GM12878 (cell line): ENCODE results near the gene ZNF41. TPM values are rescaled to one million over a fixed set of nuclear protein-coding genes. Genes with fewer than 3 reads are reported as not detected.
A peak's percentile ranks its signal among the peaks of the same experiment; 100 is the strongest.

ENCODE experiments used
- ATAC-seq: fragments of 200-7000 bp; cut with Tn5 transposase; 3 replicates; pipeline ENCODE4 v1.9.1; 2020; ENCODE audit warnings: mild to moderate bottlenecking, moderate library complexity
- BruUV-seq: library from RNA; stranded (reverse); fragments of 400-500 nt; replicated peaks from 2 replicates; lab custom pipeline; 2021; lab: Mats Ljungman, UMichigan
- CTCF ChIA-PET: fragments of 300-600 bp; sonication (Branson Sonifier 250); formaldehyde crosslinking; extraction: SDS; loops from one replicate; lab custom pipeline; 2021; ENCODE audit warnings: inconsistent platforms; lab: Yijun Ruan, JAX
- POLR2A ChIA-PET: fragments of 350-600 bp; formaldehyde crosslinking; extraction: SDS; loops from one replicate; lab custom pipeline; 2021; ENCODE audit warnings: inconsistent platforms; lab: Charles Lee
- RAD21 ChIA-PET: fragments of 300-600 bp; sonication (Branson Sonifier 250); formaldehyde crosslinking; loops from one replicate; lab custom pipeline; 2023; ENCODE audit warnings: antibody characterized with exemption; ENCODE audit not compliant: unreplicated experiment; lab: Charles Lee
- SMC1A ChIA-PET: fragments of 300-600 bp; sonication (Branson Sonifier 250); formaldehyde crosslinking; loops from one replicate; lab custom pipeline; 2023; ENCODE audit not compliant: unreplicated experiment, uncharacterized antibody; lab: Charles Lee
- DNase-seq: peaks from one replicate; pipeline ENCODE4 v3.0.0-alpha.2; 2011; ENCODE audit warnings: low read depth, low spot score
- FAIRE-seq: peaks from 3 replicates; lab custom pipeline; 2011; peaks lifted over from hg19 to GRCh38; lab: Jason Lieb, UNC
- H2AFZ ChIP-seq: 2 replicates; pipeline ENCODE4 v1.6.0; 2011; ENCODE audit warnings: low read depth, low read length, control low read depth; ENCODE audit not compliant: control insufficient read depth
- H3K27ac ChIP-seq: 2 replicates; pipeline ENCODE4 v1.5.1; 2011; ENCODE audit warnings: control low read depth; ENCODE audit not compliant: control insufficient read depth, insufficient read depth
- H3K27me3 ChIP-seq, 2 experiments: replicated peaks in 1 of 2; 2 replicates each; pipeline versions ENCODE4 v1.6.0 to v1.6.1; 2011; ENCODE audit warnings: low read length in 1 of 2; ENCODE audit not compliant: control insufficient read depth in 2 of 2, insufficient read depth in 2 of 2
- H3K36me3 ChIP-seq, 2 experiments: 2 replicates each; pipeline ENCODE4 v1.5.1; 2011; ENCODE audit warnings: low read length in 1 of 2; ENCODE audit not compliant: control insufficient read depth in 2 of 2, insufficient read depth in 2 of 2
- H3K4me1 ChIP-seq: 2 replicates; pipeline ENCODE4 v1.6.1; 2011; ENCODE audit warnings: mild to moderate bottlenecking, low read length, moderate library complexity, mixed read lengths; ENCODE audit not compliant: control insufficient read depth, insufficient read depth
- H3K4me2 ChIP-seq: 2 replicates; pipeline ENCODE4 v1.6.0; 2011; ENCODE audit warnings: control low read depth; ENCODE audit not compliant: control insufficient read depth, insufficient read depth
- H3K4me3 ChIP-seq: fragments of 200-600 bp; sonication (generic); 2 replicates; pipeline ENCODE4 v1.5.1; 2016
- H3K79me2 ChIP-seq: 2 replicates; pipeline ENCODE4 v1.6.0; 2011; ENCODE audit warnings: low read length; ENCODE audit not compliant: control insufficient read depth, insufficient read depth
- H3K9ac ChIP-seq: 2 replicates; pipeline ENCODE4 v1.8.0; 2011; ENCODE audit warnings: low read length, control low read depth, mixed read lengths; ENCODE audit not compliant: control insufficient read depth, insufficient read depth
- H3K9me3 ChIP-seq: replicated peaks from 3 replicates; pipeline ENCODE4 v1.5.1; 2011; ENCODE audit warnings: mild to moderate bottlenecking, low read length; ENCODE audit not compliant: control insufficient read depth, insufficient read depth
- H4K20me1 ChIP-seq: 2 replicates; pipeline ENCODE4 v1.6.0; 2011; ENCODE audit not compliant: control insufficient read depth, insufficient read depth
- CREB1 ChIP-seq: IDR thresholded peaks from 2 replicates; pipeline ENCODE4 v1.6.1; 2012; ENCODE audit warnings: low read depth, mild to moderate bottlenecking, inconsistent platforms
- E2F4 ChIP-seq: IDR thresholded peaks from 2 replicates; pipeline ENCODE4 v1.6.1; 2012; ENCODE audit warnings: low read depth, low read length, improper control_type of control experiment
- E4F1 ChIP-seq: fragments of 450-650 bp; IDR thresholded peaks from 2 replicates; pipeline ENCODE4 v1.6.1; 2018; ENCODE audit warnings: borderline replicate concordance, mild to moderate bottlenecking; ENCODE audit not compliant: partially characterized antibody
- GATAD2B ChIP-seq: fragments of 450-650 bp; conservative IDR thresholded peaks from 2 replicates; pipeline ENCODE4 v1.6.1; 2017; ENCODE audit warnings: low read depth, mild to moderate bottlenecking, moderate library complexity
- MYC ChIP-seq: IDR thresholded peaks from 2 replicates; pipeline ENCODE4 v1.6.1; 2011; ENCODE audit warnings: mild to moderate bottlenecking, low read length, moderate library complexity, inconsistent platforms; ENCODE audit not compliant: insufficient read depth, insufficient replicate concordance, insufficient read length, severe bottlenecking
- PAX5 ChIP-seq: IDR thresholded peaks from 2 replicates; pipeline ENCODE4 v1.6.1; 2011; ENCODE audit warnings: low read depth, low read length, borderline replicate concordance
- PKNOX1 ChIP-seq: fragments of 450-650 bp; IDR thresholded peaks from 2 replicates; pipeline ENCODE4 v1.6.1; 2016; ENCODE audit warnings: mild to moderate bottlenecking
- POLR2AphosphoS5 ChIP-seq: IDR thresholded peaks from 2 replicates; pipeline ENCODE4 v1.6.1; 2011; ENCODE audit warnings: mild to moderate bottlenecking, low read length, inconsistent platforms
- YBX1 ChIP-seq: fragments of 450-650 bp; IDR thresholded peaks from 2 replicates; pipeline ENCODE4 v1.6.1; 2016; ENCODE audit warnings: antibody characterized with exemption
- ZBTB33 ChIP-seq: fragments of 450-650 bp; IDR thresholded peaks from 2 replicates; pipeline ENCODE4 v1.6.1; 2017; ENCODE audit warnings: mild to moderate bottlenecking
- ZSCAN29 ChIP-seq: fragments of 450-650 bp; IDR thresholded peaks from 2 replicates; pipeline ENCODE4 v1.6.1; 2017; ENCODE audit warnings: mild to moderate bottlenecking, moderate library complexity
- WGBS: methylation state at CpG from one replicate; pipeline ENCODE4 v1.1.6; 2016; ENCODE audit warnings: low lambda C conversion rate; ENCODE audit not compliant: insufficient replicate concordance, insufficient coverage; ENCODE audit errors: missing lambda C conversion rate; 5-methylcytosine and 5-hydroxymethylcytosine counted together
- in situ Hi-C: fragments of 300-500 bp; cut with MboI; formaldehyde crosslinking; loops from 9 replicates; pipeline ENCODE4 v1.14.3; 2018; ENCODE audit warnings: mixed read lengths
- intact Hi-C: fragments of 100-400 bp; cut with micrococcal nuclease; formaldehyde crosslinking; loops from one replicate; pipeline ENCODE4 v1.14.2; 2022; ENCODE audit not compliant: unreplicated experiment
- polyA plus RNA-seq, 11 experiments: library from polyadenylated mRNA; depleted of rRNA in 4 of 11; unstranded in 6 of 11; stranded (reverse) in 5 of 11; fragments of >200 nt; fragmentation: Nextera tagmentation in 4 of 11; fragmentation: Illumina TruSeq in 1 of 11; extraction: Ambion mirVana in 4 of 11; extraction: Trizol in 1 of 11; gene quantifications; 1 replicate in 1 of 11; 2 replicates in 10 of 11; pipeline versions ENCODE4 v1.2.1 to v1.2.3, GENCODE V29; 2011 to 2016; ENCODE audit warnings: inconsistent platforms in 2 of 11, missing spikeins in 2 of 11, low read depth in 1 of 11
- total RNA-seq, 4 experiments: library from RNA; depleted of rRNA in 3 of 4; stranded (reverse); fragments of >200 nt in 3 of 4; fragmentation: Illumina TruSeq in 1 of 4; extraction: Trizol in 1 of 4; gene quantifications; 2 replicates each; pipeline versions ENCODE4 v1.2.1 to v1.2.3, GENCODE V29; 2013 to 2021

Gene ZNF41
- total and polyA plus RNA-seq, 10 of the 15 experiments (the other 5 are each of a cell fraction or from before 2014, with no cell fraction given) = 0.95 to 10.6 (median 7.5) TPM

- ChIA-PET RAD21 (no interaction called here), POLR2A (interaction anchor here (0.6 to 1.6 kb wide), 3 partner anchors 33 to 604 kb away, joined by 4 read pairs; no protein-coding TSS in a partner anchor), SMC1A (no interaction called here), CTCF (interaction anchor here (1.0 kb wide), 1 partner anchor 42 kb away, joined by 3 read pairs; no protein-coding TSS in a partner anchor)
- H3K79me2 ChIP-seq = peaks cover 30% of the 10 kb centered on the region
- WGBS = 42% methylated on average over 2 of the region's 2 CpGs
- no peaks in the 10 kb centered on the region for H3K36me3 ChIP-seq
- H2AFZ ChIP-seq = no peak overlapping the region
- no peak for DNase-seq
- in situ Hi-C loops (no loop called here), intact Hi-C loops (loop anchor here (10.0 kb wide), 1 partner anchor 154 kb away; no protein-coding TSS in a partner anchor)
- H3K9me3 ChIP-seq = no peaks in the 10 kb centered on the region; the same call in 2 of the 3 replicates
- peak overlapping the region; percentile 48; the same call in 1 of the 2 replicates for H3K4me2 ChIP-seq
- FAIRE-seq = peak; percentile 31
- ATAC-seq = no peak
- TF ChIP-seq MYC = no peak
- TF ChIP-seq E2F4 = no peak
- no peak for TF ChIP-seq POLR2AphosphoS5
- TF ChIP-seq GATAD2B = no peak
- no peak for TF ChIP-seq ZSCAN29
- TF ChIP-seq CREB1 = no peak
- TF ChIP-seq PKNOX1 = no peak
- no peak for TF ChIP-seq YBX1
- TF ChIP-seq E4F1 = no peak
- TF ChIP-seq PAX5 = no peak
- no peak for TF ChIP-seq ZBTB33
- no TSS peak for BruUV-seq
- H3K9ac ChIP-seq = no peak overlapping the region
- no peaks in the 10 kb centered on the region for H3K27me3 ChIP-seq
- H4K20me1 ChIP-seq = no peaks in the 10 kb centered on the region
- H3K27ac ChIP-seq = no peak overlapping the region
- no peaks in the 10 kb centered on the region; the same call in 1 of the 2 replicates for H3K4me1 ChIP-seq
- peak overlapping the region; percentile 48; the same call in 1 of the 2 replicates for H3K4me3 ChIP-seq
Measured at GRCh38 chrX:47481160-47481559, 1.9 kb downstream of the ZNF41 start.
